ENCODE results near the gene CACUL1. TPM values are rescaled to one million over a fixed set of nuclear protein-coding genes. Genes with fewer than 3 reads are reported as not detected.
A peak's percentile ranks its signal among the peaks of the same experiment; 100 is the strongest.

The CACUL1 gene
- total RNA-seq, 4 donors from 2014 or later: 30.8 to 44.4 (median 33.3) TPM

- no peaks in the 10 kb centered on the region for H3K36me3 ChIP-seq
- intact Hi-C loops (cut with DNase I): loop anchor here (5.0 kb wide), 1 partner anchor 52 kb away; no protein-coding TSS in a partner anchor
- peaks cover 9 to 26% (median 17%) of the 10 kb centered on the region in 4 donors for H3K4me1 ChIP-seq
- peak overlapping the region; percentile 52 to 75 (median 66) for H3K27ac ChIP-seq (replicated peaks in 1 of 4)
- DNase-seq (ENCODE audit: extremely low spot score): no peak
- TF ChIP-seq, protein P1, sequence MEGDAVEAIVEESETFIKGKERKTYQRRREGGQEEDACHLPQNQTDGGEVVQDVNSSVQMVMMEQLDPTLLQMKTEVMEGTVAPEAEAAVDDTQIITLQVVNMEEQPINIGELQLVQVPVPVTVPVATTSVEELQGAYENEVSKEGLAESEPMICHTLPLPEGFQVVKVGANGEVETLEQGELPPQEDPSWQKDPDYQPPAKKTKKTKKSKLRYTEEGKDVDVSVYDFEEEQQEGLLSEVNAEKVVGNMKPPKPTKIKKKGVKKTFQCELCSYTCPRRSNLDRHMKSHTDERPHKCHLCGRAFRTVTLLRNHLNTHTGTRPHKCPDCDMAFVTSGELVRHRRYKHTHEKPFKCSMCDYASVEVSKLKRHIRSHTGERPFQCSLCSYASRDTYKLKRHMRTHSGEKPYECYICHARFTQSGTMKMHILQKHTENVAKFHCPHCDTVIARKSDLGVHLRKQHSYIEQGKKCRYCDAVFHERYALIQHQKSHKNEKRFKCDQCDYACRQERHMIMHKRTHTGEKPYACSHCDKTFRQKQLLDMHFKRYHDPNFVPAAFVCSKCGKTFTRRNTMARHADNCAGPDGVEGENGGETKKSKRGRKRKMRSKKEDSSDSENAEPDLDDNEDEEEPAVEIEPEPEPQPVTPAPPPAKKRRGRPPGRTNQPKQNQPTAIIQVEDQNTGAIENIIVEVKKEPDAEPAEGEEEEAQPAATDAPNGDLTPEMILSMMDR (IDR thresholded peaks at IDR 0.05): no peak
- TF ChIP-seq EP300 (IDR thresholded peaks at IDR 0.05) (no peak), POLR2A (IDR thresholded peaks at IDR 0.05; ENCODE audit: low read depth) (no peak), POLR2AphosphoS5 (IDR thresholded peaks at IDR 0.05) (peak in 1 of 2 donors; percentile 59)
- H3K27me3 ChIP-seq: peaks cover 0 to 3% (median 0%) of the 10 kb centered on the region in 4 donors
- H3K9me3 ChIP-seq: no peaks in the 10 kb centered on the region
- WGBS: 28% methylated on average over 3 of the region's 3 CpGs
- H3K4me3 ChIP-seq: no peak overlapping the region
Observed at GRCh38 chr10:118629211-118629610, 125.6 kb downstream of the CACUL1 start.

GRCh38 chr10:118628397-118628796 is 126.4 kb downstream of the CACUL1 start:
- intact Hi-C loops (cut with DNase I): loop anchor here (5.0 kb wide), 1 partner anchor 51 kb away; no protein-coding TSS in a partner anchor
- DNase-seq (ENCODE audit: extremely low spot score): no peak
- Histone ChIP-seq H3K4me1 (peaks cover 9 to 26% (median 17%) of the 10 kb centered on the region in 4 donors), H3K27me3 (peaks cover 0 to 3% (median 0%) of the 10 kb centered on the region in 4 donors), H3K9me3 (no peaks in the 10 kb centered on the region), H3K36me3 (no peaks in the 10 kb centered on the region), H3K27ac (replicated peaks in 1 of 4) (peak overlapping the region; percentile 44 to 75 (median 66)), H3K4me3 (no peak overlapping the region)
- TF ChIP-seq POLR2A (IDR thresholded peaks at IDR 0.05; ENCODE audit: low read depth) (no peak), EP300 (IDR thresholded peaks at IDR 0.05) (no peak), POLR2AphosphoS5 (IDR thresholded peaks at IDR 0.05) (no peak)
- TF ChIP-seq, protein P1 (IDR thresholded peaks at IDR 0.05): no peak

- Histone ChIP-seq H3K9me3 (no peaks in the 10 kb centered on the region), H3K4me1 (peaks cover 9 to 30% (median 19%) of the 10 kb centered on the region in 4 donors), H3K4me3 (no peak overlapping the region), H3K36me3 (no peaks in the 10 kb centered on the region), H3K27me3 (peaks cover 0 to 3% (median 0%) of the 10 kb centered on the region in 4 donors), H3K27ac (replicated peaks in 1 of 4) (no peak overlapping the region)
- intact Hi-C loops (cut with DNase I): loop anchor here (5.0 kb wide), 1 partner anchor 50 kb away; no protein-coding TSS in a partner anchor
- WGBS: 58% methylated on average over 2 of the region's 3 CpGs
- TF ChIP-seq POLR2A (IDR thresholded peaks at IDR 0.05; ENCODE audit: low read depth): no peak
- TF ChIP-seq EP300 (IDR thresholded peaks at IDR 0.05): no peak
- no peak for TF ChIP-seq POLR2AphosphoS5 (IDR thresholded peaks at IDR 0.05)
- TF ChIP-seq, protein P1 (IDR thresholded peaks at IDR 0.05): no peak
- no peak for DNase-seq (ENCODE audit: extremely low spot score)
Observed at GRCh38 chr10:118626953-118627352, 127.8 kb downstream of the CACUL1 start.

Other genes starting within 250 kb of the CACUL1 start
- 1 to 10 TPM in 3 of 4 donors, under 1 TPM in 1; 0.78 to 3.0 (median 2.0) TPM for gene PRLHR, start 159.3 kb downstream of the CACUL1 start, total RNA-seq